IPS-18c (cell line): ENCODE results near the gene LENEP.
"Not testable (repeated sequence)": the region's sequence is repeated elsewhere in the genome, so short reads cannot be mapped to it uniquely, and the experiment has no call there.

ENCODE experiments used
- H3K4me3 ChIP-seq: 2 replicates; pipeline ENCODE4 v1.7.0; 2013; ENCODE audit warnings: low read depth, mild to moderate bottlenecking, low read length, moderate library complexity; ENCODE audit not compliant: insufficient read depth
- H3K9me3 ChIP-seq: one replicate; pipeline ENCODE4 v1.6.1; 2013; ENCODE audit warnings: mild to moderate bottlenecking, low read length, moderate library complexity; ENCODE audit not compliant: control insufficient read depth, insufficient read depth

LENEP gene

GRCh38 chr1:154971341-154971998, 21.9 kb upstream of the LENEP start:
- Histone ChIP-seq H3K4me3 (peak overlapping the region; percentile 71), H3K9me3 (no peaks in the 10 kb centered on the region)

- H3K4me3 ChIP-seq: peak overlapping the region; percentile 15; the same call in 1 of the 2 replicates
These were observed 21.2 kb upstream of the LENEP start for GRCh38 chr1:154972213-154972516.

GRCh38 chr1:154972517-154973343, 20.7 kb upstream of the LENEP start:
- peak overlapping the region; percentile 41 for H3K4me3 ChIP-seq

More at GRCh38 chr1:154972213-154972516, 21.2 kb upstream of the LENEP start:
- no peaks in the 10 kb centered on the region for H3K9me3 ChIP-seq

GRCh38 chr1:154973344-154974101, 19.9 kb upstream of the LENEP start:
- Histone ChIP-seq H3K4me3 (peak overlapping the region; percentile 66), H3K9me3 (no peaks in the 10 kb centered on the region)

More at GRCh38 chr1:154972517-154973343, 20.7 kb upstream of the LENEP start:
- no peaks in the 10 kb centered on the region for H3K9me3 ChIP-seq

GRCh38 chr1:154974102-154974807, 19.1 kb upstream of the LENEP start, which contains the start of gene CKS1B:
Gene CKS1B (plus strand): TSS chr1:154974681. CDS start chr1:154974746, 65 bp downstream.
- Histone ChIP-seq H3K4me3 (peak within 1 kb of the TSS; percentile 66), H3K9me3 (no peaks in the 10 kb centered on the region)

- Histone ChIP-seq H3K9me3 (no peaks in the 10 kb centered on the region), H3K4me3 (peak overlapping the region; percentile 66)
These were observed 18.5 kb upstream of the LENEP start for GRCh38 chr1:154974808-154975408.

- peak overlapping the region; percentile 66 for H3K4me3 ChIP-seq
- no peaks in the 10 kb centered on the region for H3K9me3 ChIP-seq
These were observed 17.9 kb upstream of the LENEP start for GRCh38 chr1:154975409-154976059.

GRCh38 chr1:154977762-154978161, 15.6 kb upstream of the LENEP start:
- not testable (repeated sequence) for H3K4me3 ChIP-seq, H3K9me3 ChIP-seq

GRCh38 chr1:154978360-154978759, 15.0 kb upstream of the LENEP start:
- Histone ChIP-seq H3K4me3 (no peak overlapping the region), H3K9me3 (no peaks in the 10 kb centered on the region)

GRCh38 chr1:154982341-154982740, 11.0 kb upstream of the LENEP start:
- H3K9me3 ChIP-seq: no peaks in the 10 kb centered on the region
- peak overlapping the region; percentile 34 for H3K4me3 ChIP-seq

- H3K4me3 ChIP-seq: peak within 1 kb of the TSS; percentile 71
- no peaks in the 10 kb centered on the region for H3K9me3 ChIP-seq
These were observed 10.3 kb upstream of the LENEP start, which contains the start of gene FLAD1 for GRCh38 chr1:154982897-154983648. Gene FLAD1 (plus strand): TSS chr1:154983344. CDS start chr1:154983695, 351 bp downstream.

- H3K9me3 ChIP-seq: no peaks in the 10 kb centered on the region
- H3K4me3 ChIP-seq: peak overlapping the region; percentile 71
These were observed 9.5 kb upstream of the LENEP start for GRCh38 chr1:154983776-154984466.

GRCh38 chr1:154986736-154987135, 6.7 kb upstream of the LENEP start:
- H3K9me3 ChIP-seq, H3K4me3 ChIP-seq: not testable (repeated sequence)

GRCh38 chr1:154987326-154987725, 6.1 kb upstream of the LENEP start:
- H3K9me3 ChIP-seq: no peaks in the 10 kb centered on the region
- H3K4me3 ChIP-seq: no peak overlapping the region
